Tibial artery (tissue), 4 donors: ENCODE data around the gene MC1R.
"Not testable (repeated sequence)": the region's sequence is repeated elsewhere in the genome, so short reads cannot be mapped to it uniquely, and the experiment has no call there.

Source experiments
- DNase-seq, 2 donors: peaks; one replicate each; pipeline ENCODE4 v3.0.0-alpha.2; 2019
- H3K27ac ChIP-seq, 2 donors: fragments of 200-600 bp; sonication (generic) in 1 of 2; 1 replicate in 1 of 2; 2 replicates in 1 of 2; pipeline ENCODE4 v1.5.1; 2018 to 2019; ENCODE audit warnings: mild to moderate bottlenecking in 1 of 2
- H3K27me3 ChIP-seq, 2 donors: fragments of 200-600 bp; sonication (generic) in 1 of 2; one replicate each; pipeline versions ENCODE4 v1.5.1 to v1.6.0; 2016 to 2019
- H3K36me3 ChIP-seq, 3 donors: fragments of 200-600 bp; sonication (generic) in 2 of 3; one replicate each; pipeline ENCODE4 v1.5.1; 2016 to 2019; ENCODE audit warnings: mild to moderate bottlenecking in 2 of 3
- H3K4me1 ChIP-seq, 4 donors: fragments of 200-600 bp; sonication (generic) in 2 of 4; 1 replicate in 3 of 4; 2 replicates in 1 of 4; pipeline ENCODE4 v1.5.1; 2016 to 2019
- H3K4me3 ChIP-seq, 2 donors: fragments of 200-600 bp; sonication (generic) in 1 of 2; 1 replicate in 1 of 2; 2 replicates in 1 of 2; pipeline ENCODE4 v1.5.1; 2018 to 2019; ENCODE audit warnings: mild to moderate bottlenecking in 2 of 2
- H3K9me3 ChIP-seq, 3 donors: fragments of 200-600 bp; sonication (generic) in 1 of 3; one replicate each; pipeline ENCODE4 v1.5.1; 2016 to 2019
- intact Hi-C: fragments of 100-400 bp; cut with DNase I; formaldehyde crosslinking; loops from one replicate; pipeline ENCODE4 v1.15.0; 2023; ENCODE audit warnings: low total_unique reads
- TF ChIP-seq, protein P1 (sequence below), 2 experiments: fragments of 200-600 bp in 1 of 2; fragments of 450-650 bp in 1 of 2; IDR thresholded peaks; one replicate each; pipeline ENCODE4 v1.5.1; 2017 to 2019; ENCODE audit warnings: antibody characterized with exemption in 2 of 2, mild to moderate bottlenecking in 1 of 2, moderate library complexity in 1 of 2

The MC1R gene

DNA sequence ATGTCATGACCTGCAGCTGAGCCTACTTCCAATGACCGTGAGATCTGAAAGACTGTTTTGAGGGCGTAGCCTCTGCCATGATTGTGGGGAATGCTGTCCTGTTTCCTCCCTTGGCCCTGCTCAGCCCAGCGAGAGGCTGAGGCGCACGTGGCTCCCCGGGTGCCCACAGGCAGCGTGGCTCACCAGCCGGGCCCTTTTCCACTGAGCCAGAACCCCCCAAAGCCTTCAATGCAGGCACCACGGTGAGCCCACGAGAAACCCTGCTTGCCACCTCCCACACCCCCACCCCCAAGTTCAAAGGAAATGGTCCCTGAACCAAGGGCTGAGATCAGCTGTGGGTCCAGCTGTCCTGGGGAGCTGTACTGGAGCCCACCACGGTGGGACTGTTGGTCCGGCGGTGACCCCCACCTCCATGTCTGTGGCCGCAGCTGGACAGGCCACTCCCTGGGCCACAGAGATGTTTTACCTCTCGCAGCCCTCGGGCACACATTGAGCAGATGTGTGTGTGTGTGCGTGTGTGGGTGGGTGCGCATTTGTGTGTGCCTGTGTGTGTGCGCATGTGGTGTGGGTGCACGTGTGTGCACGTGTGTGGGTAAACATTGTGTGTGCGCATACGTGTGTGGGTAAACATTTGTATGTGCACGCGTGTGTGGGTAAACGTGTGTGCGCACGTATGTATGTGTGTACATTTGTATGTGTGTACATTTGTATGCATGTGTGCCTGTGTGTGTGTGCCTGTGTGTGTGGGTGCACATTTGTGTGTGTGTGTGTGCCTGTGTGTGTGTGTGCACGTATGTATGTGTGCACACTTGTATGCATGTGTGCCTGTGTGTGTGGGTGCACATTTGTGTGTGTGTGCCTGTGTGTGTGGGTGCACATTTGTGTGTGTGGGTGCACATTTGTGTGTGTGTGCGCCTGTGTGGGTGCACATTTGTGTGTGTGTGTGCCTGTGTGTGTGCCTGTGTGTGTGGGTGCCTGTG is 5.0 kb upstream of the MC1R start:
- H3K9me3 ChIP-seq = no peaks in the 10 kb centered on the region
- DNase-seq = peak in 1 of 2 donors; percentile 62
- intact Hi-C loops = no loop called here
- TF ChIP-seq, protein P1, sequence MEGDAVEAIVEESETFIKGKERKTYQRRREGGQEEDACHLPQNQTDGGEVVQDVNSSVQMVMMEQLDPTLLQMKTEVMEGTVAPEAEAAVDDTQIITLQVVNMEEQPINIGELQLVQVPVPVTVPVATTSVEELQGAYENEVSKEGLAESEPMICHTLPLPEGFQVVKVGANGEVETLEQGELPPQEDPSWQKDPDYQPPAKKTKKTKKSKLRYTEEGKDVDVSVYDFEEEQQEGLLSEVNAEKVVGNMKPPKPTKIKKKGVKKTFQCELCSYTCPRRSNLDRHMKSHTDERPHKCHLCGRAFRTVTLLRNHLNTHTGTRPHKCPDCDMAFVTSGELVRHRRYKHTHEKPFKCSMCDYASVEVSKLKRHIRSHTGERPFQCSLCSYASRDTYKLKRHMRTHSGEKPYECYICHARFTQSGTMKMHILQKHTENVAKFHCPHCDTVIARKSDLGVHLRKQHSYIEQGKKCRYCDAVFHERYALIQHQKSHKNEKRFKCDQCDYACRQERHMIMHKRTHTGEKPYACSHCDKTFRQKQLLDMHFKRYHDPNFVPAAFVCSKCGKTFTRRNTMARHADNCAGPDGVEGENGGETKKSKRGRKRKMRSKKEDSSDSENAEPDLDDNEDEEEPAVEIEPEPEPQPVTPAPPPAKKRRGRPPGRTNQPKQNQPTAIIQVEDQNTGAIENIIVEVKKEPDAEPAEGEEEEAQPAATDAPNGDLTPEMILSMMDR (IDR thresholded peaks at IDR 0.05) = no peak
- no peak overlapping the region for H3K4me3 ChIP-seq
- H3K36me3 ChIP-seq = peaks cover 10 to 47% (median 32%) of the 10 kb centered on the region in 3 donors
- H3K27me3 ChIP-seq = peaks cover 0 to 7% of the 10 kb centered on the region in 2 donors
- no peak overlapping the region for H3K27ac ChIP-seq
- peaks cover 0 to 21% (median 13%) of the 10 kb centered on the region in 4 donors for H3K4me1 ChIP-seq

DNA sequence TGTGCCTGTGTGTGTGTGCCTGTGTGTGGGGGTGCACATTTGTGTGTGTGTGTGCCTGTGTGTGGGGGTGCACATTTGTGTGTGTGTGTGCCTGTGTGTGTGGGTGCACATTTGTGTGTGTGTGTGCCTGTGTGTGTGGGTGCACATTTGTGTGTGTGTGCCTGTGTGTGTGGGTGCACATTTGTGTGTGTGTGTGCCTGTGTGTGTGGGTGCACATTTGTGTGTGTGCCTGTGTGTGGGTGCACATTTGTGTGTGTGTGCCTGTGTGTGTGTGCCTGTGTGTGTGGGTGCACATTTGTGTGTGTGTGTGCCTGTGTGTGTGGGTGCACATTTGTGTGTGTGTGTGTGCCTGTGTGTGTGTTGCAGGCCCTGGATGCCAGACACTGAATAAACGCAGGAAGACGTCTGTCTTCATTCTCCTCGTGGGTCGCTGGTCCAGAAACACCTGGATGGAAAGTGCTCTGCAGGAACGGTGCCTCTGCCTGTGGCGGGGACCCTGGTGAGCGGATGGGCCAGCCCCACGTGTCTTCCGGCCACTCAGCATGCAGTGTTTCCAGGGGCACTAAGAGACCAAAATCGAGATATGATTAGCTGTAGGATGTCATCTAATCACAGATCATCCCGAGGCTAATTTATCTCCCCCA is 3.9 kb upstream of the MC1R start:
- DNase-seq, H3K27ac ChIP-seq, H3K9me3 ChIP-seq, H3K4me3 ChIP-seq, intact Hi-C loops: not testable (repeated sequence)
- peaks cover 0 to 18% of the 10 kb centered on the region in 2 donors for H3K27me3 ChIP-seq
- peaks cover 0 to 22% (median 17%) of the 10 kb centered on the region in 4 donors for H3K4me1 ChIP-seq
- H3K36me3 ChIP-seq = peaks cover 10 to 38% (median 24%) of the 10 kb centered on the region in 3 donors

DNA sequence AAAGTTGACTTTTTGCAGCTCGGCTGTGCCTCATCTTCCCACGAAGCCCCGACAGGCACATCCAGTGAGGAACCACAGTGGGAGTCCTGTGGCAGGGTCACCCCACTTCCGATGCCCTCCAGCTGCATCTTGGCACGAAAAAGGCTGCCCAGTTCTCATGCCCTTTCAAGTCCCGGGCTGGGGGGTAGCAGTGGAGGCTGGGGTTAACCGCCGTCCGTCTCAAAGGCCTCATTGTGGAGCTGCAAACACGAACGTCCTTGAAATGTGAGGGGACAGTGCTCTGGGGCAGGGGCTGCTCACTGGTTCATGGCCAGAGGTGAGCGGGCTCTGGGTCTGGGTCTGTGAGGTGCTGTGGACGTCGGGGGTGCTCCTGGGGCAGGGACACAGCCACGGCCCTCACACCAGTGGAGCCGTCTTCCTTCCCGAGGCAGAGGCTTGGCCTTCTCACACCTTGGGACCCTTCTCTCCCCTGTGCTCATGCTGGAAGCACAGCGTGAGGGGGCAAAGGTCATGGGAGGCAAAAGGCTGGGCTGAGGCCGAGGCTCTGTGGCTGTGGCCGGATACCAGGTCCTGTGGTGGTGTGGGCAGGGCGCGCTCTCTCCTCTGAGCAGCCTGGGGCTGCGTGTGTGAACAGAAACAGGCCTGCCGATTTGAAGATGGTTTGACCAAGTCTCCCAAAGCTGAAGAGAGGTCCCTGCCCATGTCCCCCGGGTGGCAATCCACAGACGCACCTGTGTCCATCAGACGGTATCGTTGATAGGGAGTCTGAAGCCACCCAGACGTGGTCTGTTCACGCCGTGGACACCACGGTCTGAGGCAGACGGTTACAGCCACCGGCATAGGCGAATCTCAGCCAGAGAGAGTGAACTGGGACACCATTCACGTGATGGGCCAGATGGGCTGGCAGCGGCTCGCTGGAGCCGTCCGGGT is 3.1 kb upstream of the MC1R start:
- Histone ChIP-seq H3K27me3 (peaks cover 0 to 22% of the 10 kb centered on the region in 2 donors), H3K9me3 (no peaks in the 10 kb centered on the region), H3K4me1 (peaks cover 0 to 21% (median 16%) of the 10 kb centered on the region in 4 donors), H3K36me3 (peaks cover 9 to 30% (median 18%) of the 10 kb centered on the region in 3 donors), H3K27ac (no peak overlapping the region), H3K4me3 (no peak overlapping the region)
- intact Hi-C loops = no loop called here
- DNase-seq = no peak
- TF ChIP-seq, protein P1 (IDR thresholded peaks at IDR 0.05) = no peak

DNA sequence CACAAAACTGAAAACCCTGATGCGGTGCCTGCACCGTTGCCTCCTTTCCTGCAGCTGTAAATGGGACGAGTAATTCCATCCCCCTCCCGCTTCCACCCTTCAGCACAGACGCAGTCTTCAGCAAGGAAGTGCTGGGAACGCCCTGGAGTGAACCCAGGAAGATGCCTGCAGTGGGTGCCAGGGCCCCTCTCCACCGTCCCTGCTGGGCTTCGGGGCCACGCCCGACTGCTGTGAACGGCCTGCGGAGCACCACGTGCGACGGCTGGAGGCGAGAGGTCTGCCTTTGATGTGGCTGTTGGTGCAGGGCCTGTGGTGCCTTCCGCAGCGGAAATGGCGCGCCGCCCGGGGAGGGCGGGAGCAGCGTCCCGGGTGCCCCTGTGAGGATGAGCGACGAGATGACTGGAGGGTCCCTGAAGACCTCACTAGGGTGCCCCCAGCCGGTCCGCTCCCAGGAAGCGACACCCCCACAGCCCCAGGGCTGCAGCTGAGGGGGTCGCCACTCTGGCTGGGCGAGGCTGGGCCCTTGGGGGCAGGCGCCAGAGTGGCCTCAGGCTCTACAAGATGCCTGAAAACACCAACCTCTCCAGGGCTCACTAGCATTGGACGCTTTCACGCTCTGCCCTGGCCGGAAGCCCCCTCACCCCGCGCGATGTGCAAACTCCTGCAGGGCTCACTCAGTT is 749 bp upstream of the MC1R start:
- H3K4me3 ChIP-seq = peak overlapping the region; percentile 23 to 38
- H3K36me3 ChIP-seq = peaks cover 0 to 7% (median 0%) of the 10 kb centered on the region in 3 donors
- no peak overlapping the region for H3K27ac ChIP-seq
- DNase-seq = peak in 1 of 2 donors; percentile 80
- TF ChIP-seq, protein P1 (IDR thresholded peaks at IDR 0.05) = no peak
- peaks cover 0 to 40% (median 34%) of the 10 kb centered on the region in 4 donors for H3K4me1 ChIP-seq
- peaks cover 0 to 45% of the 10 kb centered on the region in 2 donors for H3K27me3 ChIP-seq
- H3K9me3 ChIP-seq = no peaks in the 10 kb centered on the region
- intact Hi-C loops = no loop called here

DNA sequence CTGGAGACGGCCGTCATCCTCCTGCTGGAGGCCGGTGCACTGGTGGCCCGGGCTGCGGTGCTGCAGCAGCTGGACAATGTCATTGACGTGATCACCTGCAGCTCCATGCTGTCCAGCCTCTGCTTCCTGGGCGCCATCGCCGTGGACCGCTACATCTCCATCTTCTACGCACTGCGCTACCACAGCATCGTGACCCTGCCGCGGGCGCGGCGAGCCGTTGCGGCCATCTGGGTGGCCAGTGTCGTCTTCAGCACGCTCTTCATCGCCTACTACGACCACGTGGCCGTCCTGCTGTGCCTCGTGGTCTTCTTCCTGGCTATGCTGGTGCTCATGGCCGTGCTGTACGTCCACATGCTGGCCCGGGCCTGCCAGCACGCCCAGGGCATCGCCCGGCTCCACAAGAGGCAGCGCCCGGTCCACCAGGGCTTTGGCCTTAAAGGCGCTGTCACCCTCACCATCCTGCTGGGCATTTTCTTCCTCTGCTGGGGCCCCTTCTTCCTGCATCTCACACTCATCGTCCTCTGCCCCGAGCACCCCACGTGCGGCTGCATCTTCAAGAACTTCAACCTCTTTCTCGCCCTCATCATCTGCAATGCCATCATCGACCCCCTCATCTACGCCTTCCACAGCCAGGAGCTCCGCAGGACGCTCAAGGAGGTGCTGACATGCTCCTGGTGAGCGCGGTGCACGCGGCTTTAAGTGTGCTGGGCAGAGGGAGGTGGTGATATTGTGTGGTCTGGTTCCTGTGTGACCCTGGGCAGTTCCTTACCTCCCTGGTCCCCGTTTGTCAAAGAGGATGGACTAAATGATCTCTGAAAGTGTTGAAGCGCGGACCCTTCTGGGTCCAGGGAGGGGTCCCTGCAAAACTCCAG is 1.1 kb downstream of the MC1R start:
- DNase-seq = no peak
- H3K36me3 ChIP-seq = no peaks in the 10 kb centered on the region
- intact Hi-C loops = no loop called here
- no peak overlapping the region for H3K27ac ChIP-seq
- no peaks in the 10 kb centered on the region for H3K9me3 ChIP-seq
- H3K27me3 ChIP-seq = peaks cover 0 to 64% of the 10 kb centered on the region in 2 donors
- TF ChIP-seq, protein P1 (IDR thresholded peaks at IDR 0.05) = no peak
- H3K4me1 ChIP-seq = peaks cover 0 to 52% (median 46%) of the 10 kb centered on the region in 4 donors
- no peak overlapping the region for H3K4me3 ChIP-seq
